GM20431 (cell line): ENCODE measurements around the gene RALBP1.

ENCODE experiments used
- in situ Hi-C: fragments of 300-500 bp; cut with MseI, MboI; formaldehyde crosslinking; loops from one replicate; pipeline ENCODE4 v1.15.0; 2020; ENCODE audit warnings: low sequenced_read_pairs; ENCODE audit not compliant: unreplicated experiment

RALBP1 gene

GRCh38 chr18:9577361-9577760 is 102.0 kb downstream of the RALBP1 start:
- in situ Hi-C loops = no loop called here

GRCh38 chr18:9578306-9578705 is 103.0 kb downstream of the RALBP1 start:
- in situ Hi-C loops = no loop called here

- in situ Hi-C loops = no loop called here
These were observed 106.4 kb downstream of the RALBP1 start for GRCh38 chr18:9581667-9582066.

GRCh38 chr18:9586814-9587213 is 111.5 kb downstream of the RALBP1 start:
- in situ Hi-C loops = no loop called here
